Stimulated activated CD8-positive, alpha-beta memory T cell treated with anti-CD3 and anti-CD28 coated beads, Interleukin-15, amount 100 ng/mL, for 1 hour (primary cell): Measurements from ENCODE around the gene DNTTIP2.
"Not testable (repeated sequence)": the region's sequence is repeated elsewhere in the genome, so short reads cannot be mapped to it uniquely, and the experiment has no call there.

ENCODE experiments used
- DNase-seq: peaks from one replicate; pipeline ENCODE4 v3.0.0-alpha.2; 2020; ENCODE audit warnings: low read depth

The DNTTIP2 gene

GRCh38 chr1:93874025-93874651, 4.9 kb downstream of the DNTTIP2 start:
- DNase-seq: no peak

- no peak for DNase-seq
Observed at GRCh38 chr1:93871366-93871765, 7.6 kb downstream of the DNTTIP2 start.

- DNase-seq: no peak
Observed at GRCh38 chr1:93869653-93870052, 9.4 kb downstream of the DNTTIP2 start.

- DNase-seq: not testable (repeated sequence)
Observed at GRCh38 chr1:93868492-93868891, 10.5 kb downstream of the DNTTIP2 start.

- no peak for DNase-seq
Observed at GRCh38 chr1:93865253-93865652, 13.8 kb downstream of the DNTTIP2 start.

- DNase-seq: no peak
Observed at GRCh38 chr1:93864175-93864574, 14.8 kb downstream of the DNTTIP2 start.

GRCh38 chr1:93857653-93858052, 21.4 kb downstream of the DNTTIP2 start:
- DNase-seq: not testable (repeated sequence)

- not testable (repeated sequence) for DNase-seq
Observed at GRCh38 chr1:93855983-93856382, 23.0 kb downstream of the DNTTIP2 start.

- DNase-seq: no peak
Observed at GRCh38 chr1:93853940-93854339, 25.1 kb downstream of the DNTTIP2 start.

GRCh38 chr1:93851878-93852277, 27.1 kb downstream of the DNTTIP2 start:
- no peak for DNase-seq

- no peak for DNase-seq
Observed at GRCh38 chr1:93851327-93851712, 27.7 kb downstream of the DNTTIP2 start.

GRCh38 chr1:93850687-93851326, 28.2 kb downstream of the DNTTIP2 start:
- peak; percentile 27 for DNase-seq

GRCh38 chr1:93848350-93848883, 30.6 kb downstream of the DNTTIP2 start:
- DNase-seq: no peak

- DNase-seq: peak; percentile 51
Observed at GRCh38 chr1:93847811-93848288, 31.2 kb downstream of the DNTTIP2 start.

GRCh38 chr1:93846992-93847810, 31.8 kb downstream of the DNTTIP2 start:
- peak; percentile 79 for DNase-seq

- peak; percentile 63 for DNase-seq
Observed at GRCh38 chr1:93846206-93846991, 32.6 kb downstream of the DNTTIP2 start.

GRCh38 chr1:93845538-93846205, 33.3 kb downstream of the DNTTIP2 start:
- peak; percentile 5 for DNase-seq

GRCh38 chr1:93844262-93845045, 34.6 kb downstream of the DNTTIP2 start:
- no peak for DNase-seq

- DNase-seq: no peak
Observed at GRCh38 chr1:93842750-93843500, 36.1 kb downstream of the DNTTIP2 start.

GRCh38 chr1:93841771-93842170, 37.2 kb downstream of the DNTTIP2 start:
- no peak for DNase-seq
